ENCODE results near the gene LIMS1.
"Not testable (repeated sequence)": the region's sequence is repeated elsewhere in the genome, so short reads cannot be mapped to it uniquely, and the experiment has no call there.

Gene LIMS1

DNA sequence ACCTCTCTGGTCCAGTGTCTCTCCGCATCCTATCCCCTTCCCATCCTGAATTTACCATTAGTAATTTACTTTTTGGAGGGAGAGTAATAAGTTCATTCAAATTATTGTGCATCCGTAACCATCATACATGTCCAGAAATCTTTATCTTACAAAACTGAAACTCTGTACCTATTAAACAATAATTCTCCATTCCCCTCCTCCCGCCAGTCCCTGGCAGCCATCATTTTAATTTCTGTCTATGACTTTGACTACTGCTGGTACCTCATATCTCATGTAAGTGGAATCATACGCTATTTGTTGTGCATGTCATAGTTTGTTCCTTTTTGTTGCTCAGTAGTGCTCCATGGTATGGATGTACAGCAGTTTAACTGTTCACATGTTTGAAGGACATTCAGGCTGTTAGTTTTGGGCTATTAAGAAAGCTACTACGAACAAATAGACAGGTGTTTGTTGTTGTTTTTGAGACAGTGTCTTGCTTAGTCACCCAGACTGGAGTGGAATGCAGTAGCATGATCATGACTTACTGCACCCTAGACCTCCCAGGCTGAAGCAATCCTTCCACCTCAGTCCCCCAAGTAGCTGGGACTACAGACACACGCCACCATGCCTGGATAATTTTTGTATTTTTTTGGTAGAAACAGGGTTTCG, 2.0 kb downstream of the LIMS1 start:
- H3K9me3 ChIP-seq (ENCODE audit: control insufficient read depth, insufficient read depth, low read length) = no peaks in the 10 kb centered on the region
- peaks cover 29% of the 10 kb centered on the region for H3K4me1 ChIP-seq (ENCODE audit: insufficient read depth, low read length)
- H3K9ac ChIP-seq (ENCODE audit: low read depth, low read length) = no peak overlapping the region; the same call in 1 of the 2 replicates
- H3K36me3 ChIP-seq (ENCODE audit: insufficient read depth, low read length) = no peaks in the 10 kb centered on the region

DNA sequence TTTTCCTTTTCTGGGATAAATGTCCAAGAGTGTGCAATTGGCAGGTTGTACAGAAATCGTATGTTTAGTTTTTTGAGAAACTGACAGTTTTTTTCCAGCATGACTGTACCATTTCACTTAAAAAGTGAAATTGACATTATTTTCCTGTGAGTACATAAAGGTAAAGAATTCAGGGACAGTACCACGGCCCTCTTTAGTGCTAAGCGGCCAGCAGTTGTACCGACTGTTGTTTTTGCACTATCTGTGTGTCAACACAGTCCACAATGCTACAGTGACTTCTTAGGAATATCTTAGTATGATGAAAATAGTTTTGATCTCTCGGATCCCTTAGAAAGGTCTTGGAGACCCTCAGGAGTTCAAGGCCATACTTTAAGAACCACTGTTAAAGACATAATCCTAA, 2.6 kb downstream of the LIMS1 start:
- H3K36me3 ChIP-seq (ENCODE audit: insufficient read depth, low read length) = no peaks in the 10 kb centered on the region
- H3K9ac ChIP-seq (ENCODE audit: low read depth, low read length) = no peak overlapping the region; the same call in 1 of the 2 replicates
- peaks cover 29% of the 10 kb centered on the region for H3K4me1 ChIP-seq (ENCODE audit: insufficient read depth, low read length)
- no peaks in the 10 kb centered on the region for H3K9me3 ChIP-seq (ENCODE audit: control insufficient read depth, insufficient read depth, low read length)

DNA sequence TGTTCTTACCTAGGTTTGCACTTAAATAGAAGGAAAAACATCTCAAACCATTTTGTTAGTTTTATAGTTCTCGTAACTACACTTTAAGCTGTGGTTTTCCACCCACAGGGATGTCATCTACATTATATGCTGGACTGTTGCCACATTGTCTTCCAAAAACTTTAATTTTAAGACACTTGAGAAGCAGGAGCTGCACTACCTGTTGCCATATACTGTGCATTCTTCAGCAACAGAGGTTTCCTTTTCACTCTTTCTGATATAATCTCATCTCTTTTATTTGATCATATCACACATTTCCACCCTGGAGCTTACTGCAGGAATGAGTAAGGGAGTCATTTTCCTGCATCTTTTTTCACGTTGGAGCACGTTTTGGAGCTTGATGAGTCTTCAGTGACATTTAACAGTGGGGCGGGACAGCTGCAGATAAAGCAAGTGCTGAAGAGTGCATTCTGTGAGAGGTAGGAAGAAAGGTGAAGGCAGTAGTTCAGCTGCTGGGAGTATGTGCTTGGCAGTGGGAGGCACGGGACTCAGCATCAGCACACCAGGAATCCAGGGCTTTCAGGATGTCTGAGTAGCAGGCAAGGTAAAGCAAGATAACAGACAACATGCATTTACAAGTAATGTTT, 3.8 kb downstream of the LIMS1 start:
- no peak overlapping the region for H3K9ac ChIP-seq (ENCODE audit: low read depth, low read length)
- H3K36me3 ChIP-seq (ENCODE audit: insufficient read depth, low read length) = no peaks in the 10 kb centered on the region
- H3K9me3 ChIP-seq (ENCODE audit: control insufficient read depth, insufficient read depth, low read length) = no peaks in the 10 kb centered on the region
- H3K4me1 ChIP-seq (ENCODE audit: insufficient read depth, low read length) = peaks cover 29% of the 10 kb centered on the region

DNA sequence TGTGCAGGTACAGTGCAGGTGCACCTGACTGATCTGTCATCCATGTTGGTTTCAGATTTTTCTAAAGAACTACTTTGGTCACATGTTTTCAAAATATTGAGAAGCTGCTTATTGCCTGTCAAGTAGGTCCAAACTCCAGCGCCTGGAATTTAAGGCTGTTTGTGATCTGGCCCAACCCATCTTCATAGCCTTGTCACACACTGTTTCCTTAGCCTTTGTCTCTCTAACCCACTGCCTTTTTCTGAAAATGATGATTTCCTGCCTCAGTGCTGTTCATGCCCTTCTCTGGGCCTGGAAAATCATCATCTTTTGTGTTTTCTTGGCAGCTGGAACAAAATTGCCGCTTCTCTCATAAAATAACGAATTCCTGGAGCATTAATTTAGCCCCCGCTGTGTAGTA, 7.2 kb downstream of the LIMS1 start:
- H3K4me1 ChIP-seq (ENCODE audit: insufficient read depth, low read length) = peaks cover 21% of the 10 kb centered on the region
- H3K9ac ChIP-seq (ENCODE audit: low read depth, low read length) = no peak overlapping the region
- peaks cover 3% of the 10 kb centered on the region; the same call in 1 of the 2 replicates for H3K36me3 ChIP-seq (ENCODE audit: insufficient read depth, low read length)
- H3K9me3 ChIP-seq (ENCODE audit: control insufficient read depth, insufficient read depth, low read length) = peaks cover 9% of the 10 kb centered on the region

DNA sequence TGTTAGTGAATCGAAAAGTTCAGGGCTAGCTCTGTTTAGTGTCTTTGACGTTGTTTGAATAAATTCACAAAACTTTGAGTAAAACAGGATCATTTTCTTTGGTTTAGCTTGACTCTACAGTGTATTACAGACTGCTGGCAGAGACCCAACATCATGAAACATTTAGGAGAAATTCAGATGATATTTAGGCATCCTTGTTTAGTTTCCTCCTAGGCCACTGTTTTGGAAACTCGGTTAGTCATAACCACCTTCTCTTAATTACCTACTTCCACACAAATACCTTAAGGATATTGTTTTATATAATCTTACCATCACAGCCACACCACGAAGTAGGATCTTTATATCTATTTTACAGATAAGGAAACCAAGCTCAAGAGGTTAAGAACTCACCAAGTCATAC, 7.8 kb downstream of the LIMS1 start:
- no peak overlapping the region for H3K9ac ChIP-seq (ENCODE audit: low read depth, low read length)
- H3K4me1 ChIP-seq (ENCODE audit: insufficient read depth, low read length) = peaks cover 14% of the 10 kb centered on the region
- H3K9me3 ChIP-seq (ENCODE audit: control insufficient read depth, insufficient read depth, low read length) = peaks cover 9% of the 10 kb centered on the region
- H3K36me3 ChIP-seq (ENCODE audit: insufficient read depth, low read length) = peaks cover 3% of the 10 kb centered on the region; the same call in 1 of the 2 replicates

DNA sequence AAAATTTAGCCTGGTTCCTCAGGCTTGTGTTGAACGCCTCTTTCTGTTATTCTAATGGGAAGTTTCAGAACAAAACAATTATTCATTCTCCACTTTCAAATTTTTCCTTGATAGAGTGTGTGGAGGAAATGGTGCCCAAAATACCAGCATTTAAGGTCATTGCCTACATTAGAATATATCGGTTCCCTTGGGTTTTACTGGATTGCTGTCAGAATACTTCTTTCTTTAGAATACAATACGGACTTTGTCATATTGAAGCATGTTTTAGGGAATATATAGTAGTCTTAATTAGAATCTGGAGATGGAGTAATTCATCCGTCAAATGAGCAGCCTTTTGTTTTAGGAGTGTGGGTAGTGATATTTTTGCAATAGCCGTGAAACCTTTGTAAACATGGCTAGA, 13.3 kb downstream of the LIMS1 start:
- H3K4me1 ChIP-seq (ENCODE audit: insufficient read depth, low read length) = peaks cover 5% of the 10 kb centered on the region; the same call in 1 of the 2 replicates
- H3K9ac ChIP-seq (ENCODE audit: low read depth, low read length) = no peak overlapping the region
- H3K36me3 ChIP-seq (ENCODE audit: insufficient read depth, low read length) = peaks cover 3% of the 10 kb centered on the region; the same call in 1 of the 2 replicates
- H3K9me3 ChIP-seq (ENCODE audit: control insufficient read depth, insufficient read depth, low read length) = peaks cover 9% of the 10 kb centered on the region

DNA sequence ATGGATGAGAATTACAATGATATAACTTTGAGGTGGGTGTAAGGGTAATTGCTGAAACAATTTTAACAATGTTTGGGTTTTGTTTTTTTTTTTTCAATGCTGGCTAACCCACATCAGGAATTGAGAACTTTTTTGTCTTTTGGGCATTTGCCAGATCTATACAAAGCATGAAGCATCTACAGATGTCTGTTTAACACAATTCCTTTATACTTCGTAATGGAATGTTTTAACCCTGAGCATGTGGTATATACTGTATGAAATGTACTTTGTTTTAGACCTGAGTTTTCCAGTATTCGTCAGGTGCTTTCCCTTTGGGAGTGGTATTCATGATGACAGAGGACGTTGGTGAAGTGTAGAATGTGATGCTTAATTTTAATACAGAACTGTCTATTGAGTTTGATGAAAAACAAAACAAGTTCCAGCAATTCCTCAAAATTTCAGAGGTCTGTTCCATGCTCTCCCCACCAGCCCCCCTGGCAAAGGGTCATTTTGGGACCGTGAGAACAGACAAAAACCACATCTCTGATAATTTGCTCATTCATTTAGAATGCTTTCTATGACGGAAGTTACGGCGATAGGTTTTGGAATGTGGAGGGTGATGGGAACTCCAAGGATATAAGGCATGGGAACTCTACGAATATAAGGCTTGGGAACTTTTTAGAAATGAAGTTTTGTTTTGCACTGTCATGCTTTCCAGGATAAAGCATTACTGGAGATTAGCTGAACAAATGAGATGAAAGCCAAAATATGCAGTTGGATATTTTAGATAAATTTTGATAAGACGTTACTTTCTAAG, 14.1 kb downstream of the LIMS1 start:
- H3K9me3 ChIP-seq (ENCODE audit: control insufficient read depth, insufficient read depth, low read length) = peaks cover 7% of the 10 kb centered on the region
- peaks cover 11% of the 10 kb centered on the region for H3K4me1 ChIP-seq (ENCODE audit: insufficient read depth, low read length)
- no peak overlapping the region for H3K9ac ChIP-seq (ENCODE audit: low read depth, low read length)
- H3K36me3 ChIP-seq (ENCODE audit: insufficient read depth, low read length) = peaks cover under 1% of the 10 kb centered on the region; the same call in 1 of the 2 replicates

DNA sequence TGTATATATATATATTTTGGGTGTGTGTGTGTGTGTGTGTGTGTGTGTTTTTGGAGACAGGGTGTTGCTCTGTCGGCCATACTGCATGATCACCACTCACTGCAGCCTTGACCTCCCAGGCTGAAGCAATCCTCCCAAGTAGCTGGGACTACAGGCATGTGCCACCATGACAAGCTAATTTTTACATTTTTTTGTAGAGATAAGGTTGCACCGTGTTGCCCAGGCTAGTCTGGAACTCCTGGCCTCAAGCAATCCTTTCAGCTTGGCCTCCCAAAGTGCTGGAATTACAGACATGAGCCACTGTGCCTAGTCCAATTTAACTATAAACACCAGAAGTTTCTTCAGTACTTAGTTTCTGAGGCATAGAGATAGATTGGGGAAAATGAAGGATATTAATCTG, 18.3 kb downstream of the LIMS1 start:
- Histone ChIP-seq H3K36me3 (ENCODE audit: insufficient read depth, low read length) (no peaks in the 10 kb centered on the region; the same call in 1 of the 2 replicates), H3K9me3 (ENCODE audit: control insufficient read depth, insufficient read depth, low read length) (no peaks in the 10 kb centered on the region), H3K4me1 (ENCODE audit: insufficient read depth, low read length) (peaks cover 20% of the 10 kb centered on the region), H3K9ac (ENCODE audit: low read depth, low read length) (no peak overlapping the region)

DNA sequence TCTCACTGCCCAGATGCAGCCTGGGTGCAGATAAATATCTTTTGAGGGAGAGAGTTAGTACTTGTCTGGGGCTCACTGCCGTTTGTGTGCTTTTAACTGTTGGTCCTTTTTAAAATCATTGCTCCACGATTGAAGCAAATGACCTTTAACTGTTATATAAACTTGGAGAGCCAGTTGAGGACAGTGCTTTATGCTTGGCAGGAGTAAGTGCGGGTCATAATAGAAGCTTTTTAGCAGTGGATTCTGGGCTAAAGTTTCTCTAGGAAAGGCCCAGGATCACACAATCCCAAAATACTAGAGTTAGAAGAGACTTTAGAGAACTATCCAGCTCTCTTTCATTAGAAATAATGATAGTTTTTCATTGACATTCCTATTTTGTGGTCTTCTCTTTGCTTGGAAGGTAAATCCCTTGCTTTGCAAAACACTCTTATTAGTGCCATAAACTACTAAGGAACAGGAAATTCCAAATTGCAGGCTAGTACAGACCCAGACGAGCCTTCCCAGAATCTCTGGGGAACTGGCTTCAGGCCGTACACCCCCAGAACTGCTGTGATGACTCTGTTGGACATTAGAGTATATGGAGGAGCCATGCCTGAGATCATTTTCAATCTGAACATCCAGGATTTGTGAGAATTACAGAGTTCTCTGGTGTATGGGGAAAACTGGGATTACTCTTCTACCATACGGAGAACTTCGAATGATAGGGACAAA, 19.1 kb downstream of the LIMS1 start:
- H3K4me1 ChIP-seq (ENCODE audit: insufficient read depth, low read length) = peaks cover 18% of the 10 kb centered on the region
- no peaks in the 10 kb centered on the region for H3K9me3 ChIP-seq (ENCODE audit: control insufficient read depth, insufficient read depth, low read length)
- no peaks in the 10 kb centered on the region; the same call in 1 of the 2 replicates for H3K36me3 ChIP-seq (ENCODE audit: insufficient read depth, low read length)
- no peak overlapping the region for H3K9ac ChIP-seq (ENCODE audit: low read depth, low read length)

DNA sequence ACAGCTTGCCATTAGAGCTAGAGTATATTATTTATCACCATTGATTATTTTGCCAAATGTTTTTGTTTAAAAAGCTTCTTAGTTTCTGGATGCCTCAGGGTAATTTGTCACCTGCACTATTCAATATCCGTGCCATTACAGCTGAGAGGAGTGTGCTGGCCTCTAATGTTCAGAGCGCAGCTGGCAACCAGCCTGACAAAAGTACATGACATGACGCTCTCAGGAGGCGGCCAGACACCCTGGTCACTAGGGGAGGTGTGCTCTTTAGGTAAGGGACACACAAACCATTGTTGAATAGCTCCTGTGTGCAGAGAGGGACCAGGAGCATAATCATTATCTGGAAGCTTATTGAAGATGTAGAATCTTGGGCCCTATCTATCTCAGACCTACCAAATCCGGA, 20.3 kb downstream of the LIMS1 start:
- H3K9ac ChIP-seq (ENCODE audit: low read depth, low read length) = no peak overlapping the region
- peaks cover 15% of the 10 kb centered on the region for H3K4me1 ChIP-seq (ENCODE audit: insufficient read depth, low read length)
- no peaks in the 10 kb centered on the region for H3K9me3 ChIP-seq (ENCODE audit: control insufficient read depth, insufficient read depth, low read length)
- no peaks in the 10 kb centered on the region; the same call in 1 of the 2 replicates for H3K36me3 ChIP-seq (ENCODE audit: insufficient read depth, low read length)

DNA sequence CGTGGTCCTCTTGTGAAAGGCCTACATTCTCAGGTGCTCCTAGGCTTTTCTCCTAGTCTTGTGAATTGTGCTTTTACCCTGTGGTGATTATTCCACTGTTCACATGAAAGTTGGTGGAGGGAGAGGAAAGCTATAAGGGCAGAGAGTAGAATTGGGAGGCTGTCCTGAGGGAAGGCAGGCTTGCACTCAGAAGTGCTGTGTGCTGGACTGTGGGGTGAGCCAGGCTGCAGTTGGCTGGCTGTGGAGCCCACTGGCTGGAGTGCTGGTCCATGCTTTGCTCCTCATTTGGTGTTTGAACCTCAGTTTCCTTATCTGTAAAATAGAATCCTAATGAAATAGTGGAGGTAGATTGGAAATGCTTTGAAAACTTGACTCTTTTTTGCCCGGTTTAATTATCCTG, 21.3 kb downstream of the LIMS1 start:
- peaks cover 23% of the 10 kb centered on the region for H3K4me1 ChIP-seq (ENCODE audit: insufficient read depth, low read length)
- H3K36me3 ChIP-seq (ENCODE audit: insufficient read depth, low read length) = no peaks in the 10 kb centered on the region; the same call in 1 of the 2 replicates
- no peak overlapping the region for H3K9ac ChIP-seq (ENCODE audit: low read depth, low read length)
- H3K9me3 ChIP-seq (ENCODE audit: control insufficient read depth, insufficient read depth, low read length) = no peaks in the 10 kb centered on the region

DNA sequence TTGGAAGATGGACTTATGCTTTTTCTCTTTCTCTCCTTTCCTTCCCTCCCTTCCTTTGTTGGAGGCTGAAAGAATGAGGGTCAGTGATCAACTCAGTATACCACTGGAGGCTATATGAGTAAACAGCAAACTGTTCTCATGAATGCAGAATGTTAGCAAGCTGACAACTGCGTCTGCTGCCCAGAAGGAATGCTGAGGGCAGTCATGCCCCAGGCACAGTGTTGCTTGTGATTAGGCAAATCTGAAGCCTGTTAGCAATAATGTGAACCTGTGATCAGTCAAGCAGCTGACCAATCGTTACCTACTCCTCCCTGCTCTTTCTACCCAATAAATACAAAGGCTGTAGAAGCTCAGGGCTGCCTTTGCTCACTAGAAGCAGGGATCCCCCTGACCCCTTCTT, 22.3 kb downstream of the LIMS1 start:
- H3K9ac ChIP-seq (ENCODE audit: low read depth, low read length); H3K36me3 ChIP-seq (ENCODE audit: insufficient read depth, low read length); H3K9me3 ChIP-seq (ENCODE audit: control insufficient read depth, insufficient read depth, low read length): not testable (repeated sequence)
- peaks cover 24% of the 10 kb centered on the region for H3K4me1 ChIP-seq (ENCODE audit: insufficient read depth, low read length)

DNA sequence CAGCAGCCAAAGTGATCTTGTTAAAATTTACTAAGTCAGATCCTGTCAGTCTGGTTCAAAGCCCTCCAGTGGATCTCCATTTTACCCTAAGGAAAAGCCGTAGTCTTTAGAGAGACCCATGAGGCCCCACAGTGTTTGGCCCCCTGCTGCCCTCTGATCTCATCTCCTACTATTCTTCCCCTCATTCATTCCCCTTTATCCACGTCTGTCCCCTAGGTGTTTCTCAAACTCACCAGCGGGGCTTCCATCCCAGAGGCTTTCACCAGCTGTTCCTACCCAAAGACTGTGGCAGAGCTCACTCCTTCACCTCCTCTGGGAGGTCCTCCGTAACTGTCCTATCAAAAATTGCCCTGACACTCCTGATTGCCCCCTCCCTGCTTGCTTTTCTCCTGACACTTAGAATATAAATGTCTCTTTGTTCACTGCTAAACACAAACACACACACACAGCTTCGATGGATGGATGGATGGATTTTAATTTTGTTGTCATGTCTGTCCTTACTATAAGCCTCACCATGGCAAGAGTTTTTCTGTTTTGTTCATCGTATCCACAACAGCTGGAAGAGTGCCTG, 26.1 kb downstream of the LIMS1 start:
- no peak overlapping the region for H3K9ac ChIP-seq (ENCODE audit: low read depth, low read length)
- H3K36me3 ChIP-seq (ENCODE audit: insufficient read depth, low read length) = no peaks in the 10 kb centered on the region
- H3K4me1 ChIP-seq (ENCODE audit: insufficient read depth, low read length) = peaks cover 9% of the 10 kb centered on the region; the same call in 1 of the 2 replicates

More for the DNA sequence above, 26.1 kb downstream of the LIMS1 start:
- no peaks in the 10 kb centered on the region for H3K9me3 ChIP-seq (ENCODE audit: control insufficient read depth, insufficient read depth, low read length)

Data from ES-I3 (cell line).